Measurements from ENCODE around the gene KRT6A. TPM values are rescaled to one million over a fixed set of nuclear protein-coding genes. Genes with fewer than 3 reads are reported as not detected.

Gene KRT6A
- total RNA-seq, 1 experiment from 2014 or later = not detected

DNA sequence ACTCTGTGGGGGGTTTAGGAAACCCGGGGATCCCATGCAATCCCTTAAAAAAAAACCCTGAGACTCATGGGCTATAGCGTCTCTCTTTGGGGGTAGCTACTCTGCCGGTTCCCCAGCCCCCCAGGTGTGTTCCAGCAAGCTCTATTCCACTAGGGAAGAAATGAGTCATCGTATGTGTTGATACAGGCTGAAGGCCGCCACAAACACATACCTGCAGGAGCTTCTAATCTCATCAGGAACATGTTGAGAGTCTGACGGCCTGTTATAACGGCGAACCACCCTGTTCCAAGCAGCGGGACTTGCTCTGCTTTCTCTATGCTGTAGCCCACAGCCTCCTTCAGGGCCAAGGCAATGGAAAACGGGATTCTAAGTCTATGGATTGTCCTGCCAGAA lies 28.1 kb upstream of the KRT6A start:
- Histone ChIP-seq H3K36me3 (no peaks in the 10 kb centered on the region), H3K4me3 (no peak overlapping the region), H3K9me3 (replicated peaks) (no peaks in the 10 kb centered on the region), H3K4me1 (replicated peaks) (no peaks in the 10 kb centered on the region), H3K27ac (no peak overlapping the region), H3K27me3 (replicated peaks) (peaks cover 4% of the 10 kb centered on the region; the same call in 1 of the 2 replicates)
- DNase-seq (ENCODE audit: low read depth in 1 of 2, low spot score in 2 of 2) = no peak

DNA sequence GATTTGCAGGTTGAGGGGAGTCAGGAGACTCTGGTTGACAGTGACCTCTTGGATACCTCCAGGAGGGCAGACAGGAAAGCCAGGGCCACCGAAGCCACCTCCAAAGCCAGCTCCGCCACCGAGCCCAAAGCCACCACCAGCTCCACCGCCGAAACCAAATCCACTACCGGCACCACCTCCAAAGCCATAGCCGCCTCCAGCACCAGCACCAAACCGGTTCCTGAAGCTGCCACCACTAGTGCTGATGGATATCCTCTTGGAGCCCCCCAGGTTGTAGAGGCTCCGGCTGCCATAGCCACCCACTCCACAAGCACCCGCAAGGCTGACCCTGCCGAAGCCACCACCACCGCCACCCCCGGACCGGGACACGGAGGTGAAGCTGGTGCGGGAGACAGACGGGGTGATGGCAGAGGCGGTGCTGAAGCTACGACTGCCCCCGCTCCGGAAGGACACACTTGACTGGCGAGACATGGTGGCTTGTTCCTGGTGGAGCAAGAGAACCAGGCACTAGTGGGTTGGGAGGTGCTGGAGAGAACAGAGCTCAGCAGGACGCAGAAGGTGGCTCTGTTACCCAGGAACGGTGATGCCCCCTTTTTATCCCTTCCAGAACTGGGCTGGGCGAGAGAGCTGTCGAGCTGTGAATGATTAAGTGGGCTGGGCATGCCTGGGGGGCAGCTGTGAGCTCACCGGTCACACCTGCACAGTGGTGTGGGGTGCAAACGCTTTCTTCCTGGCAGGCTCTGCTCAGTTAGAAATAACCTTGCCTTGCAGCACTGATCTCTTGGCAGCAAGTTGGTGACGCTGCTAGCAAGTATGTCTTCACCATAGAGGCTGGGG lies 27.0 kb upstream of the KRT6A start, which contains the start of gene KRT5:
KRT5 (minus strand) TSS at position 569 of the 837 bp plus-strand sequence; CDS start at position 471, 98 bp downstream.
- no peaks in the 10 kb centered on the region for H3K4me1 ChIP-seq (replicated peaks)
- peaks cover 2% of the 10 kb centered on the region; the same call in 1 of the 2 replicates for H3K27me3 ChIP-seq (replicated peaks)
- DNase-seq (ENCODE audit: low read depth in 1 of 2, low spot score in 2 of 2) = no peak
- no peaks in the 10 kb centered on the region for H3K36me3 ChIP-seq
- no peak within 1 kb of the TSS for H3K4me3 ChIP-seq
- H3K27ac ChIP-seq = no peak within 1 kb of the TSS
- H3K9me3 ChIP-seq (replicated peaks) = no peaks in the 10 kb centered on the region

GRCh38 chr12:52519387-52519703 lies 26.3 kb upstream of the KRT6A start:
- DNase-seq (ENCODE audit: low read depth in 1 of 2, low spot score in 2 of 2) = no peak
- Histone ChIP-seq H3K4me3 (no peak overlapping the region), H3K36me3 (no peaks in the 10 kb centered on the region), H3K27me3 (replicated peaks) (peaks cover 2% of the 10 kb centered on the region; the same call in 1 of the 2 replicates), H3K9me3 (replicated peaks) (no peaks in the 10 kb centered on the region), H3K27ac (no peak overlapping the region), H3K4me1 (replicated peaks) (no peaks in the 10 kb centered on the region)

DNA sequence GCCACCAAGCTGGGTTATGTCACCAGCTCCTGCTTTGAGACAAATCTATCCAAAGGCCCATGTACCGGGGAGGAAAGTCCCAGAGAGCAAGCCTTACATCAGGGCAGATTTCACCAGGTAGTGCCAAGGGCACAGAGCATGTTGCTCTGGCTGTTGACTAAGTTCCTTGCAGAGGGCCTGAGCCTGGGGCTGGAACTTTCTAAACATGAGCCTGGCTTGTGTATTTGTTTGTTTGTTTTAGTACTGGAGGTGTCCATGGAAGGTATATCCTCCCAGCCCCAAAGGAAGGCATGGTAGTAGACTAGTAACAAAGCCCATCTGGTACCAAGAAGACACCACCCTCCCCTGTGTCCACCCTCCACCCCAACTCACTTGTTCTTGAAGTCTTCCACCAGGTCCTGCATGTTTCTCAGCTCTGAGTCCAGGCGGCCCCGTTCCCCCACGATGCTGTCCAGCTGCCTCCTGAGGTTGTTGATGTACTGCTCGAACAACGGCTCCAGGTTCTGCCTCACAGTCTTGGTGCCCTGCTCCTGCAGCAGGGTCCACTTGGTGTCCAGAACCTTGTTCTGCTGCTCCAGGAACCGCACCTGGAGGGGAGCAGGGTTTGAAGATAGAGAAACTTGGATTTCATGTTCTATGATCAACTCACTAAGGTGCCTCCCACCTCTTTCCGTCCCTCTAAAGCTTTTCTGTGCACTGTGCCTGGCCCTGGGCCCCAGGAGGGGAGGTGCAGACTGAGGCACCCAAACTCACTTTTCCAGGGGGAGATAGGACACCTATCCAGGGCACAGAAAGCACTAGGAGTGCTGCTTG lies 25.7 kb upstream of the KRT6A start:
- H3K27ac ChIP-seq = no peak overlapping the region
- H3K9me3 ChIP-seq (replicated peaks) = no peaks in the 10 kb centered on the region
- no peaks in the 10 kb centered on the region for H3K36me3 ChIP-seq
- DNase-seq (ENCODE audit: low read depth in 1 of 2, low spot score in 2 of 2) = no peak
- H3K4me1 ChIP-seq (replicated peaks) = no peaks in the 10 kb centered on the region
- H3K27me3 ChIP-seq (replicated peaks) = peaks cover 2% of the 10 kb centered on the region; the same call in 1 of the 2 replicates
- no peak overlapping the region for H3K4me3 ChIP-seq

DNA sequence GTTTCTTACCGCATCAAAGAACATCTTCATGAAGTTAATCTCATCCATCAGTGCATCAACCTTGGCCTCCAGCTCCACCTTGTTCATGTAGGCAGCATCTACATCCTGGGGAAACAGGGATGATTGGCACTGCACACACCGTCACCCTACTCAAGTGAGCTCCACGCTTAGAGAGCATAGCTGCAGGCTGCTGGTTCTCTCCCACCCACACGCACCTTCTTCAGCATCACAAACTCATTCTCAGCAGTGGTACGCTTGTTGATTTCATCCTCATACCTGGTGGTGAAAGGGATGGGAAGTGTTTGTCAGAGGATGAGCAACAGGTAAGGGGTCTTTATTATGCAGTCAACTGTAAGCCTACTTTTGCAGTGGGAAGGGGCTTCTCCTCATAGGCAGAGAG lies 24.8 kb upstream of the KRT6A start:
- Histone ChIP-seq H3K27ac (no peak overlapping the region), H3K9me3 (replicated peaks) (no peaks in the 10 kb centered on the region), H3K4me3 (no peak overlapping the region), H3K36me3 (no peaks in the 10 kb centered on the region), H3K27me3 (replicated peaks) (peaks cover 4% of the 10 kb centered on the region), H3K4me1 (replicated peaks) (no peaks in the 10 kb centered on the region)
- peak in 1 of 2 experiments; percentile 15 for DNase-seq (ENCODE audit: low read depth in 1 of 2, low spot score in 2 of 2)

DNA sequence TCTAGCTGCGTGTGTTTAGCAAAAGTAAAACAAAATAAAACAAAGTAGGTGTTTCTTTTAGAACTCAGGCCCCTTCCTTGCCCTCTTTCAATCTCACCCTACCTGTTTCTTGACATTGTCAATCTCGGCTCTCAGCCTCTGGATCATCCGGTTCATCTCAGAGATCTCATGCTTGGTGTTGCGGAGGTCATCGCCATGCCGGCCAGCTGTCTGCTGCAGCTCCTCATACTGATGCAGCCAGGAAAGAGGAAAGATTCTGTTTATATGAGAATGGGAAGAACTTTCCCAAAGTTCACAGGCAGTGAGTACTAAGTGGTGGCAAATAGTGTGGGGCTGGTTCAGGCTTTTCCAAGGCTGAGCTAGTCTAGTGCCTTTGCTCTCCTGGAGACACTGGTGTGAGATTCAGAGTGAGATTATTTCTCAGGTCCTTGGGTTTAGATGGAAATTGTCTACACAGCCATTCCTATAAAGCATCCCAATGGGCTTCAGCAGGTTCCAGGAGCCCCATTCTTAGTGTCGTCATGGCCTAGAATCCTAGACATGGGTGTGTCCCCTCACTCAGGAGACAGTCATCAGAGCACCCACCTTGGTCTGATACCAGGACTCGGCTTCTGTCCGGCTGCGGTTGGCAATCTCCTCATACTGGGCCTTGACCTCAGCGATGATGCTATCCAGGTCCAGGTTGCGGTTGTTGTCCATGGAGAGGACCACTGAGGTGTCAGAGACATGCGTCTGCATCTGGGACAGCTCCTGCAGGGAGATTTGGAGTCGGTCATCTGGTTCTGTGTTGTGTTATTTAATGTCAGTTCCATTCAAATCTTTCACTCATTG lies 24.2 kb upstream of the KRT6A start:
- Histone ChIP-seq H3K36me3 (no peaks in the 10 kb centered on the region), H3K4me3 (no peak overlapping the region), H3K4me1 (replicated peaks) (no peaks in the 10 kb centered on the region), H3K9me3 (replicated peaks) (no peaks in the 10 kb centered on the region), H3K27me3 (replicated peaks) (peaks cover 8% of the 10 kb centered on the region), H3K27ac (no peak overlapping the region)
- DNase-seq (ENCODE audit: low read depth in 1 of 2, low spot score in 2 of 2) = peak in 1 of 2 experiments; percentile 13

DNA sequence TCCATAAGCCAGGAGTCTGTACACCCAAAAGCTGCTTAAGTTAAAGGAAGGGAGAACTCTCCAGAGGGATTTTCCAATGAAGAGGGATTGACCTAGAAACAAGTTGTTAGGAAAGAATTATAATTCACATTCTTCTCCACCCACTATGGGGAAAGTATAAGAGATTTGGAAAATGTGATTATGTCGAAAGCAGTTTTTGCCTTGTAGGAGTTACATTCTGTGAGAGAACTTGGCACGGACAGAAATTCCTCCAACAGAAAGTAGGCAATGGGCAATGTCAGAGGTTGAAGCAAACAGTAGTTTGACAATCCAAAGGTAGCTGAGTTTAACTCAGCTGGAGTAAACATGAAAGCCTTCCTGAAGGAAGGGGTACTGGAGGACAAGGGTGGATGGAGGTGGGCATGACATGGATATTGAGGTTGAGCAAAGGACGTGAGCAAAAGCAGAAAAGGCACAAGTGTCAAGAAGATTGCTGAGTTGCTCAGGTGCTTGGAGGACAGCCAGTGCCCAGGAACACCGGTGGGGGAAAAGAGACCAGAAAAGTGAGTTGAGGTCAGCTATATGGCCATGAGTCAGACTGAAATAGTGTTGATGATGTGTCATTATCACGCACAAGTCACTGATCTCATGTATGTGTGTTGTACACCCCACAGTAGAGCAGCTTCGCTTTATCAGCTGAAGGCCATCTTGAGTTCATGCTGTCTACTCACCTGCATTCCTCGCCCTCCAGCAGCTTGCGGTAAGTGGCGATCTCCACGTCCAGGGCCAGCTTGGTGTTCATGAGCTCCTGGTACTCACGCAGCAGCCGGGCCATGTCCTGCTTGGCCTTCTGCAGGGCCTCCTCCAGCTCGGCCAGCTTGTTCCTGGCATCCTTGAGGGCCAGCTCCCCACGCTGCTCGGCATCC lies 23.1 kb upstream of the KRT6A start:
- no peak overlapping the region for H3K27ac ChIP-seq
- no peak for DNase-seq (ENCODE audit: low read depth in 1 of 2, low spot score in 2 of 2)
- H3K4me3 ChIP-seq = no peak overlapping the region
- no peaks in the 10 kb centered on the region for H3K4me1 ChIP-seq (replicated peaks)
- H3K36me3 ChIP-seq = no peaks in the 10 kb centered on the region
- H3K9me3 ChIP-seq (replicated peaks) = no peaks in the 10 kb centered on the region; the same call in 1 of the 2 replicates
- peaks cover 10% of the 10 kb centered on the region for H3K27me3 ChIP-seq (replicated peaks)

- H3K27ac ChIP-seq = no peak overlapping the region
- H3K4me1 ChIP-seq (replicated peaks) = no peaks in the 10 kb centered on the region
- H3K9me3 ChIP-seq (replicated peaks) = no peaks in the 10 kb centered on the region; the same call in 1 of the 2 replicates
- DNase-seq (ENCODE audit: low read depth in 1 of 2, low spot score in 2 of 2) = no peak
- no peak overlapping the region for H3K4me3 ChIP-seq
- peaks cover 10% of the 10 kb centered on the region for H3K27me3 ChIP-seq (replicated peaks)
- H3K36me3 ChIP-seq = no peaks in the 10 kb centered on the region
Observed at GRCh38 chr12:52515319-52515646, 22.2 kb upstream of the KRT6A start.

- Histone ChIP-seq H3K36me3 (no peaks in the 10 kb centered on the region), H3K4me1 (replicated peaks) (no peaks in the 10 kb centered on the region), H3K4me3 (no peak overlapping the region), H3K27ac (no peak overlapping the region), H3K9me3 (replicated peaks) (no peaks in the 10 kb centered on the region; the same call in 1 of the 2 replicates), H3K27me3 (replicated peaks) (peaks cover 10% of the 10 kb centered on the region)
- DNase-seq (ENCODE audit: low read depth in 1 of 2, low spot score in 2 of 2) = no peak
Observed at GRCh38 chr12:52514471-52515318, 21.6 kb upstream of the KRT6A start.

DNA sequence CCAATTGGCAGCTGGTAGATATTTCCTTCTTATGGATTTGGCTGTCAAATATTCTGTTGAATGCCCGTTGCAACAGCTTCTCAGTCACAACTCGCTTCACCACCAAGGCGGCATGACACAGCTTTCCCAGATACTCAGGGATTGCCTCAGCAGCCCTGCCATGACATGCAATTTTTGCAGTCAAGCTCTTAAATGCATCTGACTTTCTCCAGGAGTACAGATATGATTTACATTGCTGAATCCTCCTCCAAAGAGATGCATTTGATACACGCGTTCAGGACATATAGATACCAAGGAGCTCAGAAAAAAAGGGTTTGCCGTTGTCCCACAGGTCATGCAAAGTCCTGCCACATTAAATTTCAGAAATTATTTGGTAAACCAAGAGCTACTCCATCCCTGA lies 20.7 kb upstream of the KRT6A start:
- Histone ChIP-seq H3K4me1 (replicated peaks) (no peaks in the 10 kb centered on the region), H3K27me3 (replicated peaks) (peaks cover 8% of the 10 kb centered on the region), H3K9me3 (replicated peaks) (no peaks in the 10 kb centered on the region; the same call in 1 of the 2 replicates), H3K27ac (no peak overlapping the region), H3K36me3 (no peaks in the 10 kb centered on the region), H3K4me3 (no peak overlapping the region)
- no peak for DNase-seq (ENCODE audit: low read depth in 1 of 2, low spot score in 2 of 2)

DNA sequence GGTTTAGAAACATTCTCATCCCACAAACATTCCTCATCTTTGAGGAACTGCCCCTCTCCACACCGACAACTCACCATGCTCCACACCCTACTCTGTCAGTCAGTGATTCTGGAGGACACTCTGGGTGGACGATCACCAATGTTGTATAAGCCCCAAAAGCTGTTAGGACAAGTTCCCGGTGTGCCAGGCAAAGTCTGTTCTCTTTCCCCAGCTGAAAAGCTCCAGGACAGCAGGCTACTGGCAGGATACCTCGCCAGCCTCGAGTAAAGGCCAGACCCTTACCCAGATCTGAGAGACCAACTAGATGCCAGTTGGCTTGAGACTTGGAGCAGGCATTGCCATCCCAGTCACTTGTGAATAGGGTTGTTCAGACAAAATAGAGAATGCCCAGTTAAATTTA lies 15.2 kb upstream of the KRT6A start:
- peak in 1 of 2 experiments; percentile 12 for DNase-seq (ENCODE audit: low read depth in 1 of 2, low spot score in 2 of 2)
- Histone ChIP-seq H3K27ac (no peak overlapping the region), H3K4me3 (no peak overlapping the region), H3K36me3 (no peaks in the 10 kb centered on the region), H3K9me3 (replicated peaks) (no peaks in the 10 kb centered on the region; the same call in 1 of the 2 replicates), H3K27me3 (replicated peaks) (peaks cover 16% of the 10 kb centered on the region), H3K4me1 (replicated peaks) (no peaks in the 10 kb centered on the region)

All from SJSA1 (cell line).